ENCODE results near the gene BOC.

Gene BOC

DNA sequence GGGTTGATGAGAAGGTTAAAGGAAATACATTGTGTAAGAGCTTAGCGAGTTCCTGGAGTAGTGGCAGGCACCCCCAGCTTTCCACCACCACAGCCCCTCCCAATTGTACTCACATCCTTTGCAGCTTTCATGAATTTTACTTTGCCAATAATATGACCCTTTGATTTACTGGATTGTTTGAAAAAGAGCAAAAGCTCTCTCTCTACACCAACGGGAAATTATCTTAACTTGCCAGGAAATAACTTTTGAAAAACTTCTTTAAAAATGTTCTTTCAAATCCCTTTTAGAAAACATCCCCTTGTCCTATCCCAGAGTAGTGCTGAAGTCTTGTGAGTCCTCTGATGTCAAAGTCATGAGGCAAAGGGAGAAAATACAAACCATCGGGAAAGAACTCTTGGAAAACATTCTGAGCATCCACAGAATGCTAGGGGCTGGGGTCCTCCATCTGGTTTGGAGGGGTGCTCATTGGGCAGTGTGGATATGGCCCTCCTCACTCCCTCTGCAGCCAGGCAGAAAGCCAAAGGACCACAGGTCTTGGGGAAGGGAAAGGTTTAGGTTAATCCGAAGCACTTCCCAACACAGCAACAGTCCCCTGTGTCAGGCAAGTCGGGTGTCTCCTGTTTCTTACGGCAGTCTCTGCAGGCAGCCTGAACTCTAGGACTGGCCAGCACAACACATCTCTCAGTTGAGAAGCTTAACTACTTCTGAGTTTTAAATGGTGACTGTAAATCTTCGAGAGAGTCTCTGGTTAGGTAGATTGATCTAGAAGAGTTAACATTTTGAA is 36.5 kb downstream of the BOC start:
- no peak overlapping the region for H3K4me3 ChIP-seq (ENCODE audit: low read length)
- H3K27me3 ChIP-seq (ENCODE audit: control insufficient read depth, insufficient read depth, low read length) = no peaks in the 10 kb centered on the region
- no peaks in the 10 kb centered on the region for H3K9me3 ChIP-seq (ENCODE audit: control insufficient read depth, low read length)
- H3K36me3 ChIP-seq (ENCODE audit: control insufficient read depth, insufficient read depth, low read length) = no peaks in the 10 kb centered on the region
- no peaks in the 10 kb centered on the region for H3K4me1 ChIP-seq (ENCODE audit: control insufficient read depth, insufficient read depth, low read length)
- H3K9ac ChIP-seq (ENCODE audit: low read length) = no peak overlapping the region

GRCh38 chr3:113249111-113249510 is 37.8 kb downstream of the BOC start:
- Histone ChIP-seq H3K27me3 (ENCODE audit: control insufficient read depth, insufficient read depth, low read length) (no peaks in the 10 kb centered on the region), H3K36me3 (ENCODE audit: control insufficient read depth, insufficient read depth, low read length) (no peaks in the 10 kb centered on the region), H3K9ac (ENCODE audit: low read length) (no peak overlapping the region), H3K9me3 (ENCODE audit: control insufficient read depth, low read length) (no peaks in the 10 kb centered on the region), H3K4me1 (ENCODE audit: control insufficient read depth, insufficient read depth, low read length) (no peaks in the 10 kb centered on the region), H3K4me3 (ENCODE audit: low read length) (no peak overlapping the region)

- Histone ChIP-seq H3K27me3 (ENCODE audit: control insufficient read depth, insufficient read depth, low read length) (no peaks in the 10 kb centered on the region), H3K9ac (ENCODE audit: low read length) (no peak overlapping the region), H3K9me3 (ENCODE audit: control insufficient read depth, low read length) (no peaks in the 10 kb centered on the region), H3K4me3 (ENCODE audit: low read length) (no peak overlapping the region), H3K36me3 (ENCODE audit: control insufficient read depth, insufficient read depth, low read length) (no peaks in the 10 kb centered on the region), H3K4me1 (ENCODE audit: control insufficient read depth, insufficient read depth, low read length) (no peaks in the 10 kb centered on the region)
Measured at GRCh38 chr3:113249601-113250000, 38.2 kb downstream of the BOC start.

GRCh38 chr3:113250566-113250965 is 39.2 kb downstream of the BOC start:
- H3K4me1 ChIP-seq (ENCODE audit: control insufficient read depth, insufficient read depth, low read length) = no peaks in the 10 kb centered on the region
- H3K4me3 ChIP-seq (ENCODE audit: low read length) = no peak overlapping the region
- no peak overlapping the region for H3K9ac ChIP-seq (ENCODE audit: low read length)
- H3K9me3 ChIP-seq (ENCODE audit: control insufficient read depth, low read length) = no peaks in the 10 kb centered on the region
- H3K27me3 ChIP-seq (ENCODE audit: control insufficient read depth, insufficient read depth, low read length) = no peaks in the 10 kb centered on the region
- H3K36me3 ChIP-seq (ENCODE audit: control insufficient read depth, insufficient read depth, low read length) = no peaks in the 10 kb centered on the region

- Histone ChIP-seq H3K27me3 (ENCODE audit: control insufficient read depth, insufficient read depth, low read length) (no peaks in the 10 kb centered on the region), H3K9ac (ENCODE audit: low read length) (no peak overlapping the region), H3K36me3 (ENCODE audit: control insufficient read depth, insufficient read depth, low read length) (no peaks in the 10 kb centered on the region), H3K9me3 (ENCODE audit: control insufficient read depth, low read length) (no peaks in the 10 kb centered on the region), H3K4me1 (ENCODE audit: control insufficient read depth, insufficient read depth, low read length) (no peaks in the 10 kb centered on the region), H3K4me3 (ENCODE audit: low read length) (no peak overlapping the region)
Measured at GRCh38 chr3:113251817-113252216, 40.5 kb downstream of the BOC start.

DNA sequence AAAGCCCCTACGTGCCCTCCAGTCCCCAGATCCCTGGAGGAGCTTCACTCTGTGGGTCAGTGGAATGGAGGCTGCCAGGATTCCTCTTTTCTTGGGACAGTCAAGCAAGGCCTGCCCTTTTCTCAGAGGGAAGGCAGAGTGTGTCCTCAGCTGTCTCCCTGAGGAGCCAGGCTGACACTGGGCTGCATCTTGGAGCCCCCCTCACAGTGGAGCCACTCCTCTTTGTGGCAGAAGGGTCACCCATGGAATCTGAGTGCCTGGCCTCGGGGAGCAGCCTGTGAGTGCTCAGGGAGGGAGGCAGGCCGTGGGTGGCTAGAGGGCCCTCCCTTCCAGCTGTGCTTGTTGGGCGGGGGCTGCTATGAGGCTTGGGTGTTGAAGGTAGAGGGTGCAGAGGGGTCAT is 41.2 kb downstream of the BOC start:
- H3K9ac ChIP-seq (ENCODE audit: low read length) = no peak overlapping the region
- H3K36me3 ChIP-seq (ENCODE audit: control insufficient read depth, insufficient read depth, low read length) = no peaks in the 10 kb centered on the region
- no peaks in the 10 kb centered on the region for H3K27me3 ChIP-seq (ENCODE audit: control insufficient read depth, insufficient read depth, low read length)
- no peaks in the 10 kb centered on the region for H3K9me3 ChIP-seq (ENCODE audit: control insufficient read depth, low read length)
- no peaks in the 10 kb centered on the region for H3K4me1 ChIP-seq (ENCODE audit: control insufficient read depth, insufficient read depth, low read length)
- no peak overlapping the region for H3K4me3 ChIP-seq (ENCODE audit: low read length)

DNA sequence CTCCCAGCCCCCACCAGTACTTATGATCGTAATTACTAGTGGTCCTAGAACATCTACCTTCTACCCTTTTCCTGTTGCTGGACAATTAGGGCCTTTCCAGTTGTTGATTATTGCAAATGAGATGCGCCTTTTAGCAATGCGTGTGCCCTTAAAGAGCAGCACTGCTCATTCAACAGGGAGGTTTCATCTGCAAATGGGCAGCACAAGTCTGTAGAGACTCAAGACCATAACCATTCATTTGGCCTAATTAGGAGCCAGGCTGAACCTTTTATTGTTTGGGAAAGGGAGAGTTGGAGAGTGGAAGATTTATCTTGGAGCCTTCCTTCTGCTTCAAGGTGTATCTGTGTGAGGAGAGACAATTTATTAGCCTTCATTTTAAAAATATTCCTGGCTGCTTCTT is 42.3 kb downstream of the BOC start:
- H3K4me3 ChIP-seq (ENCODE audit: low read length) = no peak overlapping the region
- no peaks in the 10 kb centered on the region for H3K4me1 ChIP-seq (ENCODE audit: control insufficient read depth, insufficient read depth, low read length)
- no peaks in the 10 kb centered on the region for H3K27me3 ChIP-seq (ENCODE audit: control insufficient read depth, insufficient read depth, low read length)
- no peaks in the 10 kb centered on the region for H3K36me3 ChIP-seq (ENCODE audit: control insufficient read depth, insufficient read depth, low read length)
- no peak overlapping the region for H3K9ac ChIP-seq (ENCODE audit: low read length)
- H3K9me3 ChIP-seq (ENCODE audit: control insufficient read depth, low read length) = no peaks in the 10 kb centered on the region

GRCh38 chr3:113254171-113254947 is 43.0 kb downstream of the BOC start:
- Histone ChIP-seq H3K27me3 (ENCODE audit: control insufficient read depth, insufficient read depth, low read length) (no peaks in the 10 kb centered on the region), H3K36me3 (ENCODE audit: control insufficient read depth, insufficient read depth, low read length) (no peaks in the 10 kb centered on the region), H3K9ac (ENCODE audit: low read length) (no peak overlapping the region), H3K4me3 (ENCODE audit: low read length) (no peak overlapping the region), H3K4me1 (ENCODE audit: control insufficient read depth, insufficient read depth, low read length) (peaks cover 3% of the 10 kb centered on the region), H3K9me3 (ENCODE audit: control insufficient read depth, low read length) (no peaks in the 10 kb centered on the region)

DNA sequence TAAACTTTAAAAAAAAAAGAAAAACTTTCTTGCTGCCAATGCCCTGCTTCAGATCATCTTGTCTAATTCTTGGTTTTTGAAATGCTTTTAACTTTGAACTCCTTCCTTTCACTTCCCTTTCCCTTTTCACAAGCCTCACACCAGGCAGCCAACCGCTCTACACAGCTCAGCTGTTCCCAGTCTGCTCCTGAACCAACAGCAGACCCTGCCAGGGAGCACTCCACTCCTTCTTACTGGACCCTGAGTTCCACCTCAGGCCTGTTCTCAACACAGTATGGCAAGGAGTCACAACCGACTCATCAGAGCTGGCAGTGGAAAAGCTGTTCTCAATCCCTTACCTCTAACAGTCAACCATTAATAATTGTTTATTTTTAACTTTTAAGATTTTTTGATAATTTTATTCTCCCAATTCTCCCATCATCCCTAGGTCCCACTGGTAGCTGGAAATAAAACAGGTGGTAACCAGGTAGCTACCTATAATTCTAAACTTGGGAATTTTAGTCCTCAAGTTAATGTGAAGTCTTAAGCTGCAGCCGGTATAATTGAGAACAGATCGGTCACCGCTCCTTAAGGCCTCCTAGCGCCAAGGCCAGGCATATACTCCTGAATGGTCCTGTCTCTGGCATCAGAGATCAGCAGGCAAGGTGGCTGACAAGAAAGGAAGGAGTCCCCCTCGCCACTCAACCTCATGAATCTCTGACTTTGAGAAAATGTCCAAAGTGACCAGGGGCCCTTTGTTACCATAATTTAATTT is 43.9 kb downstream of the BOC start:
- Histone ChIP-seq H3K36me3 (ENCODE audit: control insufficient read depth, insufficient read depth, low read length) (no peaks in the 10 kb centered on the region), H3K9ac (ENCODE audit: low read length) (no peak overlapping the region), H3K4me1 (ENCODE audit: control insufficient read depth, insufficient read depth, low read length) (peaks cover 3% of the 10 kb centered on the region), H3K4me3 (ENCODE audit: low read length) (no peak overlapping the region), H3K9me3 (ENCODE audit: control insufficient read depth, low read length) (no peaks in the 10 kb centered on the region), H3K27me3 (ENCODE audit: control insufficient read depth, insufficient read depth, low read length) (no peaks in the 10 kb centered on the region)

GRCh38 chr3:113255854-113256615 is 44.7 kb downstream of the BOC start:
- H3K9me3 ChIP-seq (ENCODE audit: control insufficient read depth, low read length) = no peaks in the 10 kb centered on the region
- no peak overlapping the region for H3K9ac ChIP-seq (ENCODE audit: low read length)
- no peaks in the 10 kb centered on the region for H3K36me3 ChIP-seq (ENCODE audit: control insufficient read depth, insufficient read depth, low read length)
- no peaks in the 10 kb centered on the region for H3K27me3 ChIP-seq (ENCODE audit: control insufficient read depth, insufficient read depth, low read length)
- no peak overlapping the region for H3K4me3 ChIP-seq (ENCODE audit: low read length)
- H3K4me1 ChIP-seq (ENCODE audit: control insufficient read depth, insufficient read depth, low read length) = peaks cover 3% of the 10 kb centered on the region

DNA sequence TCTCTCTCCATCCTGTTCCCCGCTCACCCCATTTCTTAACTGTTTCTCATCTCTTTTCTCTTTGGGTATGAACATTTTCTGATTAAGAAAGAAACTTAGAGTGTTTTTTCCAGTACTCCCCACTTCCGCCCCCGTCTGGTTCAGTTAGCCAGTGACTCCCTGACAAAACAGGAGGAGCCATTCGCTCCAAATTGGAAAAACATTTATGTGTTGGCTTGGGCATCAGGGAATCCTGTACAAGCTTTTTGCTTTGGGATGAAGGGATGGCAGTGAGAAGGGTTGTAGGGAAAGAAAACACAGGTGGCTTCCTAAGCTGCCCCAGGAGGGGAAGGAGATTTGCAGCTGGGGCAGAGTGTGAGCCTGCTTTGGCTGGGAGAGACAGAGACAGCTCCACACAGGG is 47.0 kb downstream of the BOC start:
- no peaks in the 10 kb centered on the region for H3K36me3 ChIP-seq (ENCODE audit: control insufficient read depth, insufficient read depth, low read length)
- H3K9me3 ChIP-seq (ENCODE audit: control insufficient read depth, low read length) = no peaks in the 10 kb centered on the region
- no peak overlapping the region for H3K9ac ChIP-seq (ENCODE audit: low read length)
- H3K27me3 ChIP-seq (ENCODE audit: control insufficient read depth, insufficient read depth, low read length) = no peaks in the 10 kb centered on the region
- H3K4me3 ChIP-seq (ENCODE audit: low read length) = no peak overlapping the region
- peaks cover 13% of the 10 kb centered on the region for H3K4me1 ChIP-seq (ENCODE audit: control insufficient read depth, insufficient read depth, low read length)
